Sigmoid colon (tissue), 3 donors: ENCODE data around the gene DLGAP4.

Experiments used
- POLR2A ChIP-seq, 2 donors: fragments of 450-650 bp; IDR thresholded peaks; one replicate each; pipeline ENCODE4 v1.6.1; 2016; ENCODE audit warnings: antibody characterized with exemption in 2 of 2, mild to moderate bottlenecking in 2 of 2, moderate library complexity in 2 of 2
- TF ChIP-seq, protein P1 (sequence below), 4 experiments: fragments of 450-650 bp in 3 of 4; fragments of 200-600 bp in 1 of 4; IDR thresholded peaks; one replicate each; pipeline ENCODE4 v1.5.1; 2016 to 2019; ENCODE audit warnings: antibody characterized with exemption in 4 of 4, mild to moderate bottlenecking in 3 of 4, moderate library complexity in 2 of 4

DNA sequence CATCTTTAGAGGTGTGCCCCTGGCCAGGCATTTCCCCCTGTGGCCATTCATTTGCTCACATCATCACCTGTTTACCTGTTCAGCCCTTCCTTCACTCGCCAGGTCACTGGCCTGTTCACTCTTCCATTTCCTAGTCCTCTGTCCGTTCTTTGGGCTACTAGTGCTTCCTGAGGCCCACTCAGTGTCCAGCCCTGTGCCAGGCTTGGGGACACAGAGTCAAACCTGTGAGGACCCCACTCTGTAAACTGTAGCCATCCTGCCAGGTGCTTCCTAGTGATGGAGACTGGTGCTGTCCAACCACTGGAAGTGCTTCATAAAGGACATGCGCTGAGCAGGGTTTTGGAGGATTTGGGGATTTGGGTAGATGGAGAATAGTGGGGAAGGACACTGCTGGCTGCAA is 3.5 kb downstream of the DLGAP4 start:
- no peak for TF ChIP-seq POLR2A (IDR thresholded peaks at IDR 0.05)
- TF ChIP-seq, protein P1, sequence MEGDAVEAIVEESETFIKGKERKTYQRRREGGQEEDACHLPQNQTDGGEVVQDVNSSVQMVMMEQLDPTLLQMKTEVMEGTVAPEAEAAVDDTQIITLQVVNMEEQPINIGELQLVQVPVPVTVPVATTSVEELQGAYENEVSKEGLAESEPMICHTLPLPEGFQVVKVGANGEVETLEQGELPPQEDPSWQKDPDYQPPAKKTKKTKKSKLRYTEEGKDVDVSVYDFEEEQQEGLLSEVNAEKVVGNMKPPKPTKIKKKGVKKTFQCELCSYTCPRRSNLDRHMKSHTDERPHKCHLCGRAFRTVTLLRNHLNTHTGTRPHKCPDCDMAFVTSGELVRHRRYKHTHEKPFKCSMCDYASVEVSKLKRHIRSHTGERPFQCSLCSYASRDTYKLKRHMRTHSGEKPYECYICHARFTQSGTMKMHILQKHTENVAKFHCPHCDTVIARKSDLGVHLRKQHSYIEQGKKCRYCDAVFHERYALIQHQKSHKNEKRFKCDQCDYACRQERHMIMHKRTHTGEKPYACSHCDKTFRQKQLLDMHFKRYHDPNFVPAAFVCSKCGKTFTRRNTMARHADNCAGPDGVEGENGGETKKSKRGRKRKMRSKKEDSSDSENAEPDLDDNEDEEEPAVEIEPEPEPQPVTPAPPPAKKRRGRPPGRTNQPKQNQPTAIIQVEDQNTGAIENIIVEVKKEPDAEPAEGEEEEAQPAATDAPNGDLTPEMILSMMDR (IDR thresholded peaks at IDR 0.05): no peak
